Keratinocyte (primary cell): Measurements from ENCODE around the gene GPR157.

Experiments used
- EZH2 ChIP-seq: IDR thresholded peaks from one replicate; pipeline ENCODE4 v1.6.1; 2012; ENCODE audit warnings: inconsistent platforms, mild to moderate bottlenecking, low read length, moderate library complexity
- TF ChIP-seq, protein P1 (sequence below), 3 experiments: IDR thresholded peaks in 1 of 3; conservative IDR thresholded peaks in 1 of 3; optimal IDR thresholded peaks in 1 of 3; 2 replicates in 2 of 3; 3 replicates in 1 of 3; pipeline versions ENCODE3 to v1.5.1; 2011; ENCODE audit warnings: low read length in 3 of 3, mild to moderate bottlenecking in 3 of 3, moderate library complexity in 2 of 3, control low read depth in 1 of 3, inconsistent platforms in 1 of 3; ENCODE audit not compliant: insufficient read depth in 2 of 3; ENCODE audit errors: extremely low read depth in 1 of 3

DNA sequence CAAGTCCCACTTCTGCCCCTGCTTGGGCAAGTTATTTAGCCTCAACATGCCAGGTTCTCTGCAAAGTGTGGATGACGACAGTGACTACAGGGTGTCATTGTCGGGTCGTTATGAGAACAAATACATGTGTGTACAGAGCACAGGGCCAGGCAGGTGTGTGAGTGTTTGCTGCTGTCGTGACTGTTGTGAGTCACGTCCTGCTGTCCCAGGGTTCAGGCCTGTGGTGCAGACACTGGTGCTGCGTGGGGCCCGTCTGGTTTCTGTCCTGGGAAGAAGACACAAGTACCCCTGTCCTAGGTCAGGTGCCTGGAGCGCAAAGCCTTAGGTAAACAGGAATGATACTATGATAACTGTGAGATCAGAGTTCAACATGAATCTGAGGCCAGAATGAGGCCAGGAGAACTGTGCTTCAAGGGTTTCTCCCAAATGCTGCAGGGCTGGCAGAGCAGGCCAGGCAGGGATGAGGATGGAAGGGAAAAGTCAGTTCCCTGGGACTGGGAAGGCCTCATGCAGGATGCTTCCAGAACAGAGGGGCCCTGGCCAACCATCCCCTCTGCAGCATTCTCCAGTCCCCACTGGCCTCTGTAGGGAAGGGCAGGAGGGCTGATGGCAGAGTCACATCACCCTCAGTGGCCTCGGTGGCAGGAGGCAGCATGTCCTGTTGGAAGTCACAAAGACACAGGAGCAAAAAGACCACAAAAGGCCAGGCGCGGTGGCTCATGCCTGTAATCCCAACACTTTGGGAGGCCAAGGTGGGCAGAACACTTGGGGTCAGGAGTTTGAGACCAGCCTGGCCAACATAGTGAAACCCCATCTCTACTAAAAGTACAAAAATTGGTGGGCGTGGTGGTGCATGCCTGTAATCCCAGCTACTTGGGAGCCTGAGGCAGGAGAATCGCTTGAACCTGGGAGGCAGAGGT is 15.7 kb downstream of the GPR157 start:
- TF ChIP-seq, protein P1, sequence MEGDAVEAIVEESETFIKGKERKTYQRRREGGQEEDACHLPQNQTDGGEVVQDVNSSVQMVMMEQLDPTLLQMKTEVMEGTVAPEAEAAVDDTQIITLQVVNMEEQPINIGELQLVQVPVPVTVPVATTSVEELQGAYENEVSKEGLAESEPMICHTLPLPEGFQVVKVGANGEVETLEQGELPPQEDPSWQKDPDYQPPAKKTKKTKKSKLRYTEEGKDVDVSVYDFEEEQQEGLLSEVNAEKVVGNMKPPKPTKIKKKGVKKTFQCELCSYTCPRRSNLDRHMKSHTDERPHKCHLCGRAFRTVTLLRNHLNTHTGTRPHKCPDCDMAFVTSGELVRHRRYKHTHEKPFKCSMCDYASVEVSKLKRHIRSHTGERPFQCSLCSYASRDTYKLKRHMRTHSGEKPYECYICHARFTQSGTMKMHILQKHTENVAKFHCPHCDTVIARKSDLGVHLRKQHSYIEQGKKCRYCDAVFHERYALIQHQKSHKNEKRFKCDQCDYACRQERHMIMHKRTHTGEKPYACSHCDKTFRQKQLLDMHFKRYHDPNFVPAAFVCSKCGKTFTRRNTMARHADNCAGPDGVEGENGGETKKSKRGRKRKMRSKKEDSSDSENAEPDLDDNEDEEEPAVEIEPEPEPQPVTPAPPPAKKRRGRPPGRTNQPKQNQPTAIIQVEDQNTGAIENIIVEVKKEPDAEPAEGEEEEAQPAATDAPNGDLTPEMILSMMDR (optimal IDR thresholded peaks at IDR 0.05 in 1 of 3, IDR thresholded peaks at IDR 0.05 in 1 of 3, conservative IDR thresholded peaks at IDR 0.05 in 1 of 3; ENCODE audit: extremely low read depth in 1 of 3, insufficient read depth in 2 of 3, low read length in 3 of 3), result no peak
- TF ChIP-seq EZH2, result no peak
